NCI-H82 treated with DMSO at 0.1 percent for 48 hours (cell line): Measurements from ENCODE around the gene SYT5.
"Not testable (repeated sequence)": the region's sequence is repeated elsewhere in the genome, so short reads cannot be mapped to it uniquely, and the experiment has no call there.

Experiments
- DNase-seq: peaks from one replicate; lab custom pipeline; 2025; ENCODE audit not compliant: unreplicated experiment; lab: John Stamatoyannopoulos, UW

SYT5 gene

DNA sequence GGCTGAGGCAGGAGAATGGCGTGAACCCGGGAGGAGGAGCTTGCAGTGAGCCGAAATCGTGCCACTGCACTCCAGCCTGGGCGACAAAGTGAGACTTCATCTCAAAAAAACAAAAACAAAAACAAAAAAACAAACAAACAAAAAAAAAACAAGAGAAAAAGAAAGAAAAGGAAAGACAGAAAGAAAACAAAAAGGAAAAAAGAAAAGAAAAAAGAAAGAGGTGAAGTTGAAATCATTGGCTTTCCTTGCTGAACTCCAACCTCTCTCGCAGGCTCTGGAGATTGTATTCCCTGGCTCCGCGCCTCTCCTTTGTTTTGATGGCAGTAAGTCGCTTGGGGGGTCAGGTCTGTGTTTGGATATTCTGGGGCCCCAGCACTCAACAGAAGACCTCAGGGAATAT lies 7.8 kb downstream of the SYT5 start:
- DNase-seq, result not testable (repeated sequence)

DNA sequence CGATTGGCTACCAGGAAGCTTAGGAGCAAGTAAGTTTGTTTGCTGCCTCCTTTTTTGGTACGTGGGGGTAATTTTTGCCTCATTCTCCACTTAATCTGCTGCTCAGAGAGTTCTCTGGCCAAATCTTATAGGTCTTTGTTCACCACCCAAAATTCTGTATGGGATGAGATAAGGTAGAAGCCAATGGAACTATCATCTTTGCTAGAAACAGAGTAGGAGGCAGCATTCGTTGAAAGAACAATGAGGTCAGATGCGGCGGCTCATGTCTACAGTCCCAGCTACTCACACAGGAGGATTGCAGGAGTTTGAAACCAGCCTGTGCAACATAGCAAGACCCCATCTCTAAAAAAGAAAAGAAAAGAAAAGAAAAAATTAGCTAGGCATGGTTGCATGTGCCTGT lies 8.6 kb downstream of the SYT5 start:
- DNase-seq, result no peak

DNA sequence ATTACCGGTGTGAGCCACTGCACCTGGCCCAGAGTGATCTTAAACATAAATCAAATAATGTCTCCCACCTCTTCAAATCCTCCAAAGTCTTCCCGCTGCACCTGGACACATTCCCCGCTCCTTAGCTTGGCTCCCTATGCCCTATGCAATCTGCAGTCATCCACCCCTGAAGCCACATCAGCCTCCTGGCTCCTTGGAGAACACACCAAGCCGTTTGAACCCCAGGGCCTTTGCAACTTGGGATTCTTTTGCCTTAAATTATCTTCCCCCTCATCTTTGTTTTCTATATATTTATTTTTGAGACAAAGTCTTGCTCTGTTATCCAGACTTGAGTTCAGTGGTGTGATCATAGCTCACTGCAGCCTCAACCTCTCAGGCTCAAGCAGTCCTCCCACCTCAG lies 11.0 kb downstream of the SYT5 start:
- no peak for DNase-seq

DNA sequence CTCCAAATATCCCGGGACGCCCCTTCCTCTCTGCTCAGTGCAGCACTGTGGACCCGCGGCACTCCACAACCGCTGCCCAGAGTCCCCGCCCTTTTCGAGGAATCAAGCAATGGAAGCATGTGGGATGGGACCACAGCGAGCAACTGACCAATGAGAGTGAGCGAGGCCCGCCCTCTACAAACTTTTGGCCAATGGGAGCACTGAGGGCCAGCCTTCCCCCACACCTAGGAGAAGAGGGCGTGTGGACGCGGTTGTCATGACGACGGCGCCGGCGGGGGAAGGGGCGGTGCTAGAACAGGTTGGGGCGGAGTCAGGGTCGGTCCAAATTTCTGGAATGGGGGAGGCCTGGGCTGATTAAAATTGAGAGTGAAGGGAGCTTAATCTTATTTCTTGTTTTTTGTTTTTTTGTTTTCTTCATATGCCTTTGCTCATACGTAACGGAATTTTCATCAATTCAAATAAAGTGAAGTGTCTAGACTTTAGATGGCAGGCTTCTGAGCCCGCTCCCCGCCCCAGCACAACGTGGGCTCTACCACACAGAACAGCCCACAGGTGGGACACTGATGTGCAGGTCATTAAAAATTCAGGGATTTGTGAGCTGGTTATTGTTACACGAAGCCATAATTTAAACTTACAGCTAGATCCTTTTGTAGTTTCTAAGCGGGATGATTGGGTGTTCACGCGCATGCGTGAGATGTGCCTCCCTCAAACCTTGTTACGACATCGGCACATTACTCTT lies 13.4 kb downstream of the SYT5 start, which contains the start of gene DNAAF3:
Gene DNAAF3, minus strand, starts transcription at position 84 of the 739 bp plus-strand sequence. CDS start 200 bp downstream, outside the sequence.
- DNase-seq, result peak; percentile 97

DNA sequence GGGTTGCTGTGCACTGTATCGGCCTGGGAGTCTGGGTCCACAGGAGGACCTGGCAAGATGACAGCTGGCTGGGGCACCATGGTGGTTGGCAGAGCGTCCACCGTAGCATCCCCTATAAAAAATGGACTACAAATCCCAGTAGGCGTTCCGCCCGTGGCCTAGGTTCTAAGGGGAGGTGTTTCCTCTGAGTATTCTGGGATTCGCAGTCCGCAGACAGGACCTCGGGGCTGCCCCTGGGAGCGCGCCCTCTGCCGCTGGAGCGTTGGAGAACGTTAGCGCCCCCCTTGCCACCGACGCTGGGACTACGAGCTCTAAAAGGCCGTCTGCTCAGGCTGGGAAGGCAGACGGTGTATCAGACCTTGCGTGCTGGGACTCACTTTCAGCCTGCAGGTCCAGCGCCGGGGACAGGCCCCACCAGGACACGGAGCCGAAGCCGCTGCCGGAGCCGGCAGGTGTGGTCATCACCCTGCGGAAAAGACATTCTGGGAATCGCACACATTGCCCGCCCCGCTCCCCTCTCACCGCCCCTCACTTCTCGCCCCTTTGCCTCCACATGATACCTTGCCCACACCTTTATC lies 14.0 kb downstream of the SYT5 start:
- DNase-seq, result peak; percentile 83

DNA sequence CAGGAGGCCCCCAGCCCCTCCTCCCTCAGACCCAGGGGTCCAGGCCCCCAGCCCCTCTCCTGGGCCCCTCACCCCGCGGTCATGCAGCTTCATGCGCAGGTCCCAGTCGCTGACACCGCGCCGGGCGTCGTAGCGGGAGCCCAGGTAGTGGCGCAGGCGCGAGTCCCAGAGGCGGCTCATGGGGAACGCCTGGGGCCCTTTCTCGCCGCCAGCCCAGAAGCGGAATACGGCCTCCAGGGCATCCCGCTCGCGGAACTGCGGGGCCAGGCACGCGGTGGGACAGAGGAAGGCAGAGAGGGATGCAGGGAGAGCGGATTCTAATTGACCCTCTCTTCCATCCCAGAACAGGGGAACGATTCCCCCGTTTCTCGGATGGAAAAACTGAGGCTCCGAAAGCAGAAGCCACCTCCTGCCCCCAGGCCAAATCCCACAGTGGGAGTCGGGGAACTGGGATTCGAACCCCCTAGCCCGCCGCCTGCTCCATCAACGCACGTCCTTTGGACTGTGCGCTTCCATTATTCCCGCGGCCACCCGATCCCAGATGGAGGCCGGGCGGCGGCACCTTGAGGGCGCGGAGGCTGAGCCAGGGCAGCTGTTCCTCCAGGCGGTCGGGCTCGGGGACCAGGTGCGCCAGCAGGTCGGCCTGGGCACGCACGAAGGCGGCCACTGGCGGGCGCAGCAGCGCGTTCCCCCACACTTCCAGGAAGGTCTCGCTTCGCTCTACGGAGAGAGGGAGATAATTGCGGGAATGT lies 18.3 kb downstream of the SYT5 start:
- DNase-seq, result no peak

DNA sequence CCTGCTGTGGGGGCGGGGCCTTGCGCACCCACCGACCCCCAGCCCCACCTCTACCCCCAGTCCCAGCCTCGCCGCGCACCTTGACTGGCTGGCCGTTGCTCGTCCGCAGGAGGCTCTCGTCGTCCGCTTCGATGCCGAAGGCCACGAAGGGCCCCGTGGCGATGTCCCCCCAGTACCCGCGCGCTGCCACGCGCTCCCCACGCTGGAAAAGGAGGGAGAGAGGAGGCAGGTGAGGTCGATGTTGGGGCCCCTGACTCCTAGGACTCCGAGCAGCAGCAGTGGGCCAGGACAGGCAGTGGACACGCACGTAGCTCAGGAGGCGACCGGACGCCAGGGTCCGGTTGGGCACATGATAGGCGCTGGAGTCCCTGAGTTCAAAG lies 19.1 kb downstream of the SYT5 start:
- DNase-seq, result no peak

DNA sequence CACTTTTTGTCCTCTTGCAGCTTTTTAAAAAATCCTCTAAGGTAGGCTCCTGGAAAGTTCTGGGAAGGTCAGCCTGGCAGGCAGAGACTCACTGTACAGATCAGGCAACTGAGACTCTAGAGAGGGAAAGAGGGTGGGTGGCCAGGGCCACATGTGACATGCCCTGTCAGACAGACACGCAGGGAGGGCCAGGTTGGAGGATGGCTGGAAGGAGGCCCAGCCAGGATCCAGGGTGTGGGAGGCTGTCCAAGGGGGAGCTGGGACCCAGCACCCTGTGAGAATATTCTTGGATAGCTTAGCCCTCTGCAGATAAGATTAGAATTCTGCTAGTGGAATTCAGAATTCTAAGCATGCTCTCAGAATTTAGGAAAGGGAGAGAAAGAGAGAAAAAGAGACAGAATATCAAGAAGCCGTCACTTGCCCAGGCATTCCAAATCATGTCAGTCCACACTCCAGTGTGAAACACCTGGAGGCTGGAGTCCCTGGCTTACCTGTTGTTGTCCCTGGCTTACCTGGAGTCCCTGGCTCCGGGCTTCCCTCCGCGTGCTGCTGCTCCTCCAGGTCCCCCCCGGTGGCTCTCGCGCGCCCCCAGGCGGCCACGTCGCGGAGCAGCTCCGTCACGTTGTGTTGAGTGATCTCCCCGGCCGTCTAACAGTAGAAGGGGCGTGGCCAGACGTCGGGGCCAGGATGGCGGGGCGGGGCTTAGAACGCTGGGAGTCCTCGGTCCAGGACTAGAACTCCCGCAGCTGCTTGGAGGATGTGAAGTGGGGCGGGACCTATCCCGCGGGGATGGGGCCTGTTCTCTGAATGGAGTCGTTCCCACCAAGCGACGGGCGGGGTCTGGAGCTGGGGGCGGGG lies 19.7 kb downstream of the SYT5 start:
- DNase-seq, result peak; percentile 90

DNA sequence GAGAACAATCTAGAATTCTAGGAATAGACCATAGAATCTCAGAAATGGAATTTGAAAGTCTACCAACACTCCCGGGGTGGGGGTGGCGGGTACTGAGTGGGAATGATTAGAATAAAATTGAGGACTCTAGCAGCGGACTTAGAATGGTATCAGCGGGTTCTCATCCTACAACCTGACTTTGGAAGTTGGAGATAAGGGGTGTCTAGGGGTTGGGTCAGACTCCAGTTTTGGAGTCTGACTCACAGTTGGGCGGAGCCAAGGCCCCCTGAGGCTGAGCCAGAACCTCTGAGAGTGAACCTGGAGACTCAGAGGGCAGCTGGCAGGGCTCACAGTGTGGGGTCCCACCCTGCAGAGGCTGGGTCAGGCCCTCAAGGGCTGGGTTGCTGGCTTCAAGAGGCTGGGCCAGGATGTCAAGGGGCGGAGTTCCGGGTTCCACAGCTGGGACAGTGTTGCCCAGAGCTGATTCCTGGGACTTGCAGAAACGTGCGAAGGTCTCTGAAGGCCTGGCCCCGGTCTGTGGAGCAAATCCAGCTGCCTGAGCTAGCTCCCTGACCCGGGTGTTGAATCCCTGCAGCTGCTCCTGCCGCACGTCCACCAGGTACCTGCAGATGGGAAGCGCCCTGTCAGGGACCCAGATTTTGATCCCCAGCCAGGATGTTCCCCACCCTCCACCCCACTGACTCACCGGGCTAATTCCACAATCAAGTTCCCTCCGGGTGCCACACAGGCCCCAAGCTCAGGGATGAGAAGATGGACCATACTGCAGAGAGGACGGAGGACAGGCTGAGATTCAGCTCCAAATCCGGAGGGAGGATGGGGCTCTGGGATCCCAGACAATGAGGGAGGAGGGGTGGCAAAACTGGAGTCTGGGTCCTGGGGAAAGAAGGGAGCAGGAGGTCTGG lies 21.0 kb downstream of the SYT5 start:
- DNase-seq, result no peak

DNA sequence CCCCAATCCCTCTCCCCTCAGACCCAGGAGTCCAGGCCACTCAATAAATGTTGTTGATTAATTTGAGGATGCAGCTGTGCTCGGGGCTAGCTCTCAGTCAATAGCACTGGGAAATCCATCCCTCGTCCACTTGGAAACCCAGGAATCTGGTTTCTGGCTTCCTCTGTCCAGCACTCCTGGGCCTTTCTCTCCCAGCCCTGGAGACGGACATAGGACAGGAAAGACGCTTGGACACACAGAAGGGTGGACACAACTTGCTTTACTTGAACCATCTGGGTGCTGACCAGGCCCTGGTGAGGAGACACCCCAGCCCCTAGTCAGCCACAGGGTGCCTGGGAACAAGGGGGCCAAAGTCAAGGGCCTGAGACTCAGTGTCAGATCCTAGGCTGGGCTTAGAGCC lies 21.7 kb downstream of the SYT5 start:
- DNase-seq, result no peak

DNA sequence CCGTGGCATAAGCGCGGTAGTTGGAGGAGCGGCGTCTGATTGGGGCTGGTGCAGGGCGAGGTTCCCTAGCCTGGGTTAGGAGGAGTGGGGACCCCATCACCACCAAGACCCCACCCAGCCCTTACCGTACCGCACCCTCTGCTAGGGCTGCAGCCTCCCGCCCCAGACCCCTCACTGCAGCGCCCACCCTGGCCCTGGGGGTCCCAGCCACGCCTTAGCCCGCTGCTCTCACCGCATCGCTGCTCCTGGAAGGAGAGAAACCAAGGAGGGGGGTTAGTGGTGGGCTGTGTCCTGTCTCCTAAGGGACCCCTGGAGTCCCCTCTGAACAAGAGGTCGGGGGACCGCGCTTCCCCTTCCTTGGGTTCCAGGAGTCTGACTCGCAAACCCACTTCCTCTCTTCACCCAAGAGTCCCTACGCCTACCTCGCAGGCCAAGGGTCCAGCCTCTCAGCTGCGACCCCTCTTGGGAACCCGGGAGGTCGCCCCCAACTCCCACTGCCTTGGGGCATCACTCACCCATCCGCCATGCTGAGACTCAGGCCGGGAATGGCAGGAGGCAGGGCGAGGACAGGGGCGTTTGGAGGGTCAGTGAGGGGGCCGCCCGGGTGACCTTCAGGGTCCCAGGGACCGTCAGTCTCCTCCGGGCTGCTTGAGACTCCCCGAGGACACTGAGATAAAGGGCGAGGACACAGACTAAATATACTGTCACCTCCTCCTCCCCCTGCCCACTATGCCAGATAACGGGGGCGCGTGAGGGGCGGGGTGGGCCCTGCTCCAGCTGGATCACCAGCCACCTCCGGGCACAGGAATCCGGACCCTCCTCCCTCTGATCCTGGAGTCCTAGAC lies 22.8 kb downstream of the SYT5 start, which contains the start of gene TNNI3:
Gene TNNI3, minus strand, starts transcription at position 669 of the 845 bp plus-strand sequence. Its CDS starts 143 bp downstream, at position 526.
- DNase-seq, result no peak

DNA sequence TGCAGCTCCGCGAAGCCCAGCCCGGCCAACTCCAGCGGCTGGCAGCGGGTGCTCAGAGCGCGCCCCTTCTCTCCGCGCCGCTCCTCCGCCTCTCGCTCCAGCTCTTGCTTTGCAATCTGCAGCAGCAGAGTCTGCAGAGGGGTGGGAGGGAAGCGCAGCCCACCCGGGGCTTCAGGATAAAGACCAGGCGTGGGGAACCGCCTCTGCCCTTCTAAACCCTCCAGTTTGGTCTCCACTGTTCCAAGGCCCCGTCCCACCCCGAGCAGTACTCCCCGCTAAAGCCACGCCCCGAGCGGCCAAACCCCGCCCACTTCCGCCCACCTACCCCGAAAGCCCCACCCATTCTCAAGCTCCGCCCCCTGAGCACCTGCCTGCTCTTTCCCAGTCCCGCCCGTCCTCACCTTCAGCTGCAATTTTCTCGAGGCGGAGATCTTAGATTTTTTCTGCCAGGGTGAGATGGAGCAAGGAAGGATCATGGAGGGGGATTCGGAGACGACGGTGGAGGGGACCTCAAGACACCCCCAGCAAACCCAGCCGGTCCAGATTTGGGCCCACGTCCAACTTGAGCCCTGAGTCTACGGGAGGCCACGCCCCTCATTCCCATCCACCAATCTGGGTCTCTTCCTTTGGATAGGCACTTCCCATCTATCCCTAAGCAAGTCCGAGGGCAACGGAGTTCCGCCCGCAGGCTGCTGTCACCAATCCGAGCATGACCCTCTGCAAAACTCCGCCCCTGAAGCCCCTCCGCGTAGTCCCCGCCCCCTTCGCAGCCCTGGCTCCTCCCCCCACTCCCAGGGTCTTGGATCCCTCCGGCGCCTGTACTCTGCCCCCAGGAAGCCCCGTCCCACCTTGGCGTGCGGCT lies 23.7 kb downstream of the SYT5 start:
- DNase-seq, result peak; percentile 97

DNA sequence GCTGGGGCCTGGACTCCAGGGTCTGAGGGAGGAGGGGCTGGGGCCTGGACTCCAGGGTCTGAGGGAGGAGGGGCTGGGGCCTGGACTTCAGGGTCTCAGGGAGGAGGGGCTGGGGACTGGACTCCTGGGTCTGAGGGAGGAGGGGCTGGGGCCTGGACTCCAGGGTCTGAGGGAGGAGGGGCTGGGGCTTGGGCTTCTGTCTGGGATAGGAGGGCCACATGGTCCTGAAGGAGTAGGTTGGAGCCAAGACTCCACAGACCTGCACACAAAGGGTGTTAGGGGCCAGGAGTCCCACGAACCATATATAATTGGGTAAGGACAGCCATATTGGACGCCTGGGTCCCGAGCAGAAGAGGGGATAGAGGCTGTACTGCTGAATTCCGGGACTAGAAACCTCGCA lies 24.3 kb downstream of the SYT5 start:
- DNase-seq, result not testable (repeated sequence)

DNA sequence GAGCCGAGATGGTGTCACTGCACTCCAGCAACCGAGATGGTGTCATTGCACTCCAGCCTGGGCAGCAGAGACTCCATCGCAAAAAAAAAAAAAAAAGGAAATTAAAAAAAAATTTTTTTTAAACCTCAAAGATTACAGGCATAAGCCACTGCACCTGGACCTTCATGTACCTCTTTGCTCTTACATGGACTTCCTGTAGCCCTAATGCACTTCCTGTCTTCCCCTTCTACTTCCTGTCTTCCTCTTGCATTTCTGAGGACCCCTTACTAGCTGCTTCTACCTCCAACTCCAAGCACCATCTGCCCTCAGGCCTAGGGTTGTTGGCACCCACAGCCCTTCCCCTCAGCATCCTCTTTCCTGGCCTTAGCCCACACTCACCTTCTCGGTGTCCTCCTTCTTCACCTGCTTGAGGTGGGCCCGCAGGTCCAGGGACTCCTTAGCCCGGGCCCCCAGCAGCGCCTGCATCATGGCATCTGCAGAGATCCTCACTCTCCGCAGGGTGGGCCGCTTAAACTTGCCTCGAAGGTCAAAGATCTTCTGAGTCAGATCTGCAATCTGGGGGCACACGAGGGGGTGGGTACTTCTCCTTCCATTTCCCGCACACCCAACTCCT lies 26.3 kb downstream of the SYT5 start:
- no peak for DNase-seq

DNA sequence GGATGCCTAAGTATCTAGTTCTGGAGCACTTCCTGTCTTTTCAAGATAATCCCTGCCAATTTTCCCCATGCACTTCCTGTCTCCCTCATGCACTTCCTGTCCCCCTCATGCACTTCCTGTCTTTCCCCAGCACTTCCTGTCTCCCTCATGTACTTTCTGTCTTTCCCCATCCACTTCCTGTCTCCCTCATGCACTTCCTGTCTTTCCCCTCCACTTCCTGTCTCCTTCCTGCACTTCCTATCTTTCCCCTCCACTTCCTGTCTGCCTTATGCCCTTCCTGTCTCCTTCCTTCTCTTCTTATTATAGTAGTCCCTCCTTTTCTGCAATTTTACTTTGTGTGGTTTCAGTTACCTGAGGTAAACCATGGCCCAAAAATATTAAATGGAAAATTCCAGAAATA lies 28.1 kb downstream of the SYT5 start:
- DNase-seq, result peak; percentile 35

DNA sequence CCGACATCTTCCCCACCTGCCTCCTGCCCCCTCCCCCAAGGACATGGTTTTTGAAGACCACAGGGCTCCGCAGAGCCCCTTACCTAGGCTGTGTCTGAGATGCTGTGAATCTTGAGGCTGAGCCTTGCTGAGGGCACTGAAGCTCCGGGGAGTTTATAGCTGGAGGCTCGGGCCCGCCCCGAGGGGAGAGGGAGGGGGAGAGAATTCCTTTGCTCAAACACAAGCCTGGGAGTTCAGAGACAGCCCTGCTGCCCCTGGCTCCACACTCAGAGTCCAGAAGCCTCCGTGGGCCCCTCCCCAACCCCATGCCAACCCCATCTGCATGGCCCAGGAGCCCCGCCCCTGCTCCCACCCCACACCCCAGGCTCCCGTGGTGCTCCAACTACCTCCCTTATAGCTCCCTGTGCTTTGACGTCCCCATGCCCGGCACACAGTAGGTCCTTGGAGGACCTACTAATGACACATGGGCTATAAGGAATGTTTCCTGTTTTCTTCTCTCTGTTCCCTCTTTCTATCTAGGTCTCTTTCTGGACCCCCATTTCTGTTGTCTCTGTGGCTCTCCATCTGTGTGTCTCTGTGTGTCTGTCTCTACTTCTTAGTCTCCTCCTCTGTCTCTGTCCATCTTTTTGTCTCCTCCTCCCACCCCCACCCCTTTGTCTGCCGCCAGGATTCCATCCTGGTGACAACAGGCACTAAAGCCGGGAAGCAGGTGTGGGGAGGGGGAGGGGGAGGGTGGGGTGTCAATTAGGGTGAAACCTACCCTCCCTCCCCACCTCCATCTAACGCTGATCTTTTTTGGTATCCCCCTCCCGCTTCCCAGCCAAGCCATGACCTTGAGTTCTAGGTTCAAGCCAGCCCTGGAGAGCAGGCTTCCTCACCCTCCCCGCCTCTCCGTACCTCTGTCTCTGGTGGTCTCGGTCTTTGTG lies 30.7 kb downstream of the SYT5 start, which contains the start of gene TNNT1:
Gene TNNT1, minus strand, starts transcription at position 129 of the 926 bp plus-strand sequence. CDS start 2,049 bp downstream, outside the sequence.
- DNase-seq, result peak; percentile 14
